DOHH2 (cell line): ENCODE data around the gene ADPRM.

Source experiments
- CTCF ChIP-seq: fragments of 200-600 bp; sonication (generic); IDR thresholded peaks from one replicate; pipeline ENCODE4 v1.5.1; 2014; ENCODE audit warnings: antibody characterized with exemption, mild to moderate bottlenecking, low read depth, low read length; ENCODE audit not compliant: poor library complexity, severe bottlenecking
- EZH2phosphoT487 ChIP-seq: fragments of 200-600 bp; sonication (generic); IDR thresholded peaks from 2 replicates; pipeline ENCODE4 v1.6.1; 2017; ENCODE audit warnings: borderline replicate concordance, mild to moderate bottlenecking, antibody characterized with exemption, low read length, moderate library complexity, mixed read lengths

DNA sequence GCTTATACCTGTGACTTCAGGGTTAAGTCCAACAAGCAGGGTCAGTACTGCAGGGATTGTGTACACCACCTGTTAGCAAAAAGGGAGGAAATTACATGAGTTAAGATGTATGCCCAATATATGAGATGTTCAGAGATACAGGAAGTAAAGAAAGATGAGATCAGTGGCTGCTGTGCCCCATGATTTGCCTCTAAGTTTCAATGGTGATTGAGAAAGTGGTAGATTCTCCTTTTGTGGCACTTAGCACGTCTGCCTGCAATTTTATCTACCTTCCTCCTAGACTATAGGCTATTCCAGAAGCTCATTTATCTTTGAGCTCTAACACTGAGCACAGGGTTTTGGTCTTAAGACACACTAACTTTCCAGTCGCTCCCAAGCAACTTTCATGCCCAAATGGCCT lies 28.8 kb downstream of the ADPRM start:
- TF ChIP-seq CTCF: no peak
- no peak for TF ChIP-seq EZH2phosphoT487
